Bone marrow (tissue), 2 donors: ENCODE data around the gene KIF23.
"Not testable (repeated sequence)": the region's sequence is repeated elsewhere in the genome, so short reads cannot be mapped to it uniquely, and the experiment has no call there.

Experiments
- DNase-seq, 2 donors: peaks; one replicate each; lab custom pipeline; 2025; lab: John Stamatoyannopoulos, UW

Gene KIF23

DNA sequence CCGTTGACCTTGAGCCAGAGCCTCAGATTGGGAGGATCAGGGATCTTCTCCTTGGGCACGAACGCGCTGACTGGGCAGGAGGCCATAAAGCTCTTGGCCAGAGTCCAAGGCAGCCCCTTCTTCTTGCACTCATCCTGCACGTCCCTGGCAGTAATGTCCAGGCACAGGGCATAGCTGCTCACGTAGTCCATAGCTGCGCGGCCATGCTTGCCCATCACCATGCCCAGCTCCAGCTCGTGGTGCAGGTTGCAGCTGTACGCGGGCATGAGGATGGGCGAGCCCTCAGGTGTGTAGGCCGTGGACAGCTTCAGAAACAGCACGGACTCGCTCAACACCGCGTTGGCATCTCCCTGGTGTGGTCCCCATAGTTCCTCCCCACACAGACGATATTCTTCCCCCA lies 20.5 kb downstream of the KIF23 start:
- DNase-seq = no peak

DNA sequence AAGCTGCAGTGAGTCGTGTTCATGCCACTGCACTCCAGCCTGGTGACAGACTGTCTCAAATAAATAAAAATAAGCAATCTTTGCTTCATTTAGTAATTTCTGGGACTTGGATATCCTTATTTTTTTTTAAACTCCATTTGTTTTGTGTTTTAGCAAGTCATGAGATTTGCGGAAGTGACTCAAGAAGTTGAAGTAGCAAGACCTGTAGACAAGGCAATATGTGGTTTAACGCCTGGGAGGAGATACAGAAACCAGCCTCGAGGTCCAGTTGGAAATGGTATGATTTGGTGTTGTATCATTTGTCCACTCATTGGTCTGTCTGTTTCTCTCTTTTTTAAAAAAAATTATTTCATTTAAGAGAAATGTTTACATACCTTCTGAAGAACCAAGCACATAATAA lies 21.8 kb downstream of the KIF23 start:
- no peak for DNase-seq

DNA sequence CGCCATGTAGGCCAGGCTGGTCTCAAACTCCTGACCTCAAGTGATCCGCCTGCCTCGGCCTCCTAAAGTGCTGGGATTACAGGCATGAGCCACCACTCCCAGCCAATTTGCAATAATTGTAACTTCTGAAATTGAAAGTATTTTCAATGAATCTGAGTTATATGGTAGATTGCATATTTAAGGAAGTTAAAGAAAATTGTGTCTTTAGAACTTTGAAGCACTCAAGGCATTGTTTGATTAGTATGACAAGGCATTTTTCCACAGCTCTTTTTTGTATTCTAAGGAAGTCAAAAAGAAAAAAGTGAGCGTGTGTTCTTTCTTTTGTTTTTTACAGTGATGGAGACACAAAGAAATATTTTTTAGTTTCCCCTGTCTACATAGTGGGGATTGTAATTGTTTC lies 22.8 kb downstream of the KIF23 start:
- DNase-seq = peak in 1 of 2 donors; percentile 43

DNA sequence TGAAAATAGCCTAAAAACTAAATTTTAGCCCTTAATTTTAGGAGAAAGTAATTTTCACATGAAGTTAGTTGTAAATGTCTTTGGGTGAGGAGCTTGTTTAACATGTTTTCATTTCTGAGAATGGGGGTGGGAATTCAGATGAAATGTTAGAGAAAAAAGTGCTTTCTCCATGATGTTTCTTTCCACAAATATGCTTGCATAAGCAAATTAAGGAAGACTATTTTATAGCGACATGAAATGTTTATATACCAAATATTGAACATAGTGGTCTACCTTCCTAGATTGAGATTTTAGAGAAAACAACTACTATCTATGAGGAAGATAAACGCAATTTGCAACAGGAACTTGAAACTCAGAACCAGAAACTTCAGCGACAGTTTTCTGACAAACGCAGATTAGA lies 25.5 kb downstream of the KIF23 start:
- DNase-seq = no peak

DNA sequence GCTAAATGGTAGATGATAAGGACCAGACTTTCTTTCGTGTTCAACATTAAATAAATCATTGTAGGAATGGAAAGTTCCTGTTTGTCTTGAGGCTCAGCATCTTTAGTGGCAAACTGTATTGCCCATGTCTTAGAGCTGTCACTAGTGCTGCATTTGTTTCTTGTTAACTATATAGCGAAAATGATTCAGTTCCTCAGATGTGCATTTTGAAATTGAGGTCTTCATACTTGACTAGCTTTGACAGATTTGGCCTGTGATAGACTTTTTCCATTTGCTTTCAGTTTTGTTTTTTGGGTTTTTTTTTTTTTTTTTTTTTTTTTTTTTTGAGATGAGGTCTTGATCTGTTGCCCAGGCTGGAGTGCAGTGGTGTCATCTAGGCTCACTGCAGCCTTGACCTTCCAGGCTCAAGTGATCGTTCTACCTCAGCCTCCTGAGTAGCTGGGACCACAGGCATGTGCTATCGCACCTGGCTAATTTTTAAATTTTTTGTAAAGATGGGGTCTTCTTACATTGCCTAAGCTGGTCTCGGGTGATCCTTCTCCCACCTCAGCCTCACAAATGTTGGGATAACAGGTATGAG lies 29.0 kb downstream of the KIF23 start:
- peak in 1 of 2 donors; percentile 3 for DNase-seq

DNA sequence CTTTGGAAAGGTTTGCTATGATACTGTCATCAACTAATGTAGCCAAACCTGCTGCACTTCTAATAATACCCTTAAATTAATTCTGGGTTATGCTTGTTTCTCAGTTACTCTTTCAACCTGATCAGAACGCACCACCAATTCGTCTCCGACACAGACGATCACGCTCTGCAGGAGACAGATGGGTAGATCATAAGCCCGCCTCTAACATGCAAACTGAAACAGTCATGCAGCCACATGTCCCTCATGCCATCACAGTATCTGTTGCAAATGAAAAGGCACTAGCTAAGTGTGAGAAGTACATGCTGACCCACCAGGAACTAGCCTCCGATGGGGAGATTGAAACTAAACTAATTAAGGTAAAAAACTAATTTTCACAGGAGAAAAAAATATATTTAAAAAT lies 30.5 kb downstream of the KIF23 start:
- no peak for DNase-seq

DNA sequence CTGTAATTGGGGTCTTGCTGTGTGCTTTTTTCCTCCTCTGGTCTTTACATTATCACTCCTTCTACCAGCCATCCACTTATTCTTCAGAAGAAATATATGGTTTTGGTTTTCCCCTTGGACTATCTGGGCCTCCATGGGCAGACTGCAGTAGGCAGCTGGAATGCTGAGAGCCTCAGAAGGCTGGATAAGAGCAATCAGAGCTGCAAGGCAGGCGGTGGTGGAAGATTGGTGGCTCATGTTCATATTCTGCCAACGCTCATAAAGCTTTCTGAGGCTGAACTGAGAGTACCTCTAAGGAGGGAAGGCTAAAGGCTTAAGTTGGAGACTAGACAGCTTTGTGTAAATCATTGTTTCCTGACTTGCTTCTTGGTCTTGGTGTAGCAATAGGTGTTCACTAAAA lies 32.8 kb downstream of the KIF23 start:
- DNase-seq = no peak

DNA sequence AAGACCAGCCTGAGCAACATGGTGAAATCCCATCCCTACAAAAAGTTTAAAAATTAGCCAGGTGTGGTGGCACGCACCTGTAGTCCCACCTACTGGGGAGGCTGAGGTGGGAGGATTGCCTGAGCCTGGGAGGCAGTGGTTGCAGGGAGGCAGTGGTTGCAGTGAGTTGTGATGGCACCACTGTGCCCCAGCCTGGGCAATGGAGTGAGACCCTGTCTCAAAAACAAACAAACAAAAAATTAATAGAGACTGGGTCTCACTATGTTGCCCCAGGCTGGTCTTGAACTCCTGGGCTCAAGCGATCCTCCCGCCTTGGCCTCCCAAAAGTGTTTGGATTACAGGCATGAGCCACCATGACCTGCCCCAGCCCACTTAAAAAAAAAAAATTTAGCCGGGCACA lies 36.1 kb downstream of the KIF23 start:
- DNase-seq = not testable (repeated sequence)

DNA sequence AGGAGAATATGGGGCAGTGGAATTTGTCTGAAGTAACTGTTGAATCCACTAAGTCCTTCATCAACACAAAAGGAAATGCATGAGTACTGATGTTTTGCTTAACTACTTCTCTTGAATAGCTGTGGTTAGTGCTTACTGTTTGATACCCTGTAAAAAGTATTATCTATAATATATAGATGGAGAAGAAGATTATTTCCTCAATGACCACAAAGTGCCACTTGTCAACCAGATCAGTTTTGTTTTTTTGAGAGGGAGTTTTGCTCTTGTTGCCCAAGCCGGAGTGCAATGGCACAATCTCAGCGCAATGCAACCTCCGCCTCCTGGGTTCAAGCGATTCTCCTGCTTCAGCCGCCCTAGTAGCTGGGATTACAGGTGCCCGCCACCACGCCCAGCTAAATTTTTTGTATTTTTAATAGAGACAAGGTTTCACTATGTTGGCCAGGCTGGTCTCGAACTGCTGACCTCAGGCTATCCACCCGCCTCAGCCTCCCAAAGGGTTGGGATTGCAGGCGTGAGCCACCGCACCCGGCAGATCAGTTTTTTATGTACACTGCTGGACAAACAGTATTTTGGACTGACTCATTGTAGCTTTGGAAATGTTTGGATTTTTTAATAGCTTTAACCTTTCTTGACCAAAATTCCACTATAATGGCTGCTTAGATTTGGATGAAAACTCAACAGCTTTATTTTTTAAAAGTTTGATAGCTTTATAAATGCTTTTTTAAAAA lies 37.0 kb downstream of the KIF23 start:
- no peak for DNase-seq

DNA sequence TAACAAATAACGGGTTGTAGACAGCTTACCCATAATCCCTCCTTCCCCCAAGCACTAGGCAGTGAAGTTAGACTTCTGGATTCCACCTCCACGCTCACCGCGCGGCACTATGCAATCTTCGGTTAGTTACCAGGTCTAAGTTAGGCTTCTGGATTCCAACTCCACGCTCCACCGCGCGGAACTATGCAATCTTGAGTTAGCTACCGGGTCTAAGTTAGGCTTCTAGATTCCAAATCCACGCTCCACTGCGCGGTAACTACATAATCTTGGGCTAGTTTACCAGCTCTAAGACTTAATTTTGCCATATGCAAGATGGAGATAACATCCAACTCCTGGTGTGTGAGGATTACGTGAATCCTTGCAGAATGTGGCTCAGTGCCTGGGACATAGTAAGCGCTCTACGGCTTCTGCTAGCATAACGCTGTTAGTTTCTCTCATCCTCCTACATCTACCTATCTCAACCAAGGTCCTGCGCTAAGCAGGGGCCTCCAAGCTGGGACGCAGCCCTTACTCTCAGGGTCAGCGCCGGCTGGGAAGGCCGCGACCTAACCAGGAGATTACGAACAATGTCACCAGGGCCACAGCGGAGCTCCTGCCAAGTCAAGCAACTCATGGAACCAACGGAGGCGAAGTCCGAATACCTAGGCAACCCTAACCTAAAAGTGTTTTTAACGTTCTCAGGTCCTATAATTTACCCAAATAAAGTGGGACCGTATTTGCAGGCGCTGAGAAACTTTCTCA lies 38.0 kb downstream of the KIF23 start:
- DNase-seq = peak in 1 of 2 donors; percentile 77

DNA sequence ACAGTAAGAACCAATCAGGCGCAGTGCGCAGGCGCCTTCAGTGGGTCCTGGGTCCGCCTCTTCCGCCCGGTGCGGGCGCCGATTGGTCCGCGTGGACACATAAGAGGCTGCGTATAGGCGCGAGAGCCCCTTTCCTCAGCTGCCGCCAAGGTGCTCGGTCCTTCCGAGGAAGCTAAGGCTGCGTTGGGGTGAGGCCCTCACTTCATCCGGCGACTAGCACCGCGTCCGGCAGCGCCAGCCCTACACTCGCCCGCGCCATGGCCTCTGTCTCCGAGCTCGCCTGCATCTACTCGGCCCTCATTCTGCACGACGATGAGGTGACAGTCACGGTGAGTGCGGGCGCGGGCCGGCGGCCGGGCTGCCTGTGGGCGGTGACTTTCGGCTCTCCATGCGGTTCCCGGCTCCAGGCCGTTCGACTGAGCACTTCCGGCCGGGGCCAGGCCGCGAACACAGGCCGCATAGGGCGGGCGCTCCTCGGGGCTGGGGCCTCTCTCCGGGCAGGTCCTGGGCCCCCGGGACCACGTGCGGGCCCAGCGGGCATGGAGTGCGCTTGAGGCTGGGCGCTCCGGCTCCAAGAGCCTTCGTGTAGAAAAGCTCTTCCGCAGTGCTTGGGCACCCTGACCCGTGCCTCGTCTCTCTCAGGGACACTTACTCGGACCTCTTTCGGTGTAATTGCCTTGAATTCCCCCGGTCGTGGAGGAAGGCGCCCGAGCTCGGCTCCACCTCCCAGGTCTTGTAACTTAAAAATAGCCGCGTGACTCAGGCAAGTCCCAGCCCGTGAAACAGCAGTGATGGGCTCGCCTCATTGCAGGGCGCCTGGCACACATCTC lies 38.8 kb downstream of the KIF23 start, which contains the start of gene RPLP1:
Gene RPLP1, plus strand, starts transcription at position 127 of the 830 bp plus-strand sequence. Its CDS starts 131 bp downstream, at position 258.
- DNase-seq = peak; percentile 86 to 88

DNA sequence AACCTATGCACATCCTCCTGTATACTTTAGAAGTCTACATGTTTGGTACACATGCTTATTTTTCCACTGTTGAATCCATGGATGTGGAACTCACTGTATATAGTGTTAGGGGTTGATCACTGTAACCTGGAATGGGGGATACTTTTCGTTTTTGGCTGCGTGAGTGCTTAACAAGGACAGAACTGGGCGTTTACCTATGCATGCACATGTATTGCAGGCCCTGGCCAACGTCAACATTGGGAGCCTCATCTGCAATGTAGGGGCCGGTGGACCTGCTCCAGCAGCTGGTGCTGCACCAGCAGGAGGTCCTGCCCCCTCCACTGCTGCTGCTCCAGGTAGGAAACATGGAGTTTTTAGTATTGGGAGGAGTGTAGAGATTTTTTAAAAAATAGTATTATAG lies 40.8 kb downstream of the KIF23 start:
- no peak for DNase-seq

DNA sequence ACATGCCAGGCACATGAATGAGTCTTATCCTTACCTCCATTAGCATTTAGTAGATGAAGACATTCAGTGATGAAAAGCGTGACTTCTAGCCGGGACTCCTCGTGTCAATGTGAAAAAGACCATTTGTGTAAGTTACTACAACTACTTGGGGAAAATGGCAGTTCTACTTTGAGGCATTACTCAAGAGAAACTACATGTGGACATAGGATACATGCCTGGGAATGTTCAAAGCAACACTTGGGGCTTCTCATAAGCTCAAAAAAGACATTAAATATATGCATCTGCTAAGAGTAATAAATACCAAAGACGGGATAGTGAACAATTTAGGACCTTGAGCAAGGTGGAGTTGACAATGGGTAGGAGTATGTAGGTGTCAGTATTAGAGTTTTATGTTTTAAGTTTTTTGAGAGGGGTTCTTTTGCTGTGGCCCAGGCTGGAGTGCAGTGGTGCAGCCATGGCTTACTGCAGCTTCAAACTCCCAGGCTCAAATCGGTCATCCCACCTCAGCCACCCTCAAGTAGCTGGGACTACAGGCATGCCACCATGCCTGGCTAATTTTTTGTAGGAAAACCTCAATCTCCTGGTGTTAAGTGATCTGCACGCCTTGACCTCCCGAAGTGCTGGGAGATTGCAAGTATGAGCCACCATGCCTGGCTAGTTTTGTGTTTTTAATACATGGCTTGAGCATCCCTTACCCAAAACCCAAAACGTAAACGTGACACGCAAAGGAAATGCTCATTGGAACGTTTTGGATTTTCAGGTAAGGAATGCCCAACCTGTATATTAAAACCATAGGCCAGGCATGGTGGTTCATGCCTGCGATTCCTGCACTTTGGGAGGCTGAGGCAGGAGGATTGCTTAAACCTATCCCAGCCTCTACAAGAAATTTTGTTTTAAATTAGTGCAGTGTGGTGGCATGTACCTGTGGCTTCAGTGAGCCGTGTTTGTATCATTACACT lies 42.3 kb downstream of the KIF23 start:
- DNase-seq = no peak

DNA sequence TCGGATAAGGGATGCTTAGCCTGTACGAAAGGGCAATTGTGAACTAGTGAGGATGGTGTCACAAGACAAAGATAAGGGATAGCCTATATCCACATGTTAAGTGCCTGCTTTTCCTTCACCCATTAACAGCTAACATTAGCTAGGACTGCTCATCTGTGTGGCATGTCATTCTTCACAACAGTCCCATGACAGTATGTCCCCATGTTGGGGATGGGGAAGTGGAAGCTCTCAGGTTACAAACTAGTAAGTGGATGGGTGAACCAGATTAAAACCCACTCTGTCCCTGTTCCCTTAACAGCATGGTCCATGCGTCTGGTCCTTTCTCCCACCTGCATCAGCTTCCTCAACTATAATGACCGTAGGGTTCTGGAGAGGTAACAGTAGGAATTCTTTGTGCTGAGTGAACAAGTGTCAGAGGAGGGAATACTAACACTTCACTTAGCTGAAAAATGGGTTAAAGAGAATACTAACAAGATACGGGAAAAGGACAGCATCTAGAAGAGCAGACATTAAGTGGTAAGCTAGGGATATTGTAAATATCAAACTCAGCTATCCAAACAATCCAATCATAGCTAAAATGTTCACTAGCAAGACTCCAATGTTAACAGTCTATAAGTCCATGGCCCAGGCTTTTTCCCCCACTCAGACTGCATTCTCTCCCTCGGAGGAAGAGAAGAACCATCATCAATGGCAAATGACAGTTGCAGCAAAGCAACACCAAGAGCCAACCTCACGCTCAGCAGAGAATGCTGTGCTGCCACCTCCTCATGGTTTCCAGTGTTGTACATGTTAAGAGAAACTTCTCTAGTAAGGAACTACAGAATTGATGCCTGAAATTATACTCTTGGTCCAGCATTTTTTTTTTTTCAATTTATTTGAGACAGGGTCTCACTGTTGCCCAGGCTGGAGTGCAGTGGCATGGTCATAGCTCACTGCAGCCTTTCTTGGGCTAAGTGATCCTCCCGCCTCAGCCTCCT lies 43.4 kb downstream of the KIF23 start:
- no peak for DNase-seq

DNA sequence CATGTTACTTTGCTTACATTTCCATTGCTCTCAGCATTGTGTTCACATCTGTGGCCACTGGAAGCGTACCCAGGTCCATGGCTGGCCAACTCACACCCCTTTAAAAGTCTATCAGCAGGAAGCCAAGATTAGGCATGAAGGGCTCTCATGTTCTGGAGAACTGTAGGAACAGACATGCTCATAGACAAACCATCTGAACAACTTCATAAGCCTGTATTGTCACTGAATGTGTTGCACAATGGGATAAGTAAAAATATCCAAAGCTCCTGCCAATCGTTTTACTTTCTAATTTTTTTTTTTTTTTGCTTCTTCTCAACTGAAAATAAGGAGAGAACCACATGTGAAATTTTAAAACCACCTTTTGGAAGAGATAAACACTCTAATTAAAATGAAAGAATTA lies 44.9 kb downstream of the KIF23 start:
- no peak for DNase-seq

DNA sequence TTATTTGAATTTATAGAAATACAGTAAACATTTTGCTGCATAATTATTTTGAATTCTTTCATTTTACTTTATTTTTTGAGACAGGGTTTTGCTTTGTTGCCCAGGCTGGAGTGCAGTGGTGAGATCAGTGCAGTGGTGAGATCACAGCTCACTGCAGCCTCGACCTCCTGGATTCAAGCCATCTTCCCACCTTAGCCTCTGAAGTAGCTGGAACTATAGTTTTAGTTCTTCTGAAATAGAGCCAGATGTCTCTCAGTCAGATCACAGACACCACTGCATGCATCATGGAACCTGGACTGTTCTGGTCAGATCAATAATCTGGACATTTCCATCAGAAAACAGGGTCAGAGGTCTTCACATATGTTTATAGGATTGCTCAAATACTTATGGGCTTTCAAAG lies 46.3 kb downstream of the KIF23 start:
- DNase-seq = no peak

DNA sequence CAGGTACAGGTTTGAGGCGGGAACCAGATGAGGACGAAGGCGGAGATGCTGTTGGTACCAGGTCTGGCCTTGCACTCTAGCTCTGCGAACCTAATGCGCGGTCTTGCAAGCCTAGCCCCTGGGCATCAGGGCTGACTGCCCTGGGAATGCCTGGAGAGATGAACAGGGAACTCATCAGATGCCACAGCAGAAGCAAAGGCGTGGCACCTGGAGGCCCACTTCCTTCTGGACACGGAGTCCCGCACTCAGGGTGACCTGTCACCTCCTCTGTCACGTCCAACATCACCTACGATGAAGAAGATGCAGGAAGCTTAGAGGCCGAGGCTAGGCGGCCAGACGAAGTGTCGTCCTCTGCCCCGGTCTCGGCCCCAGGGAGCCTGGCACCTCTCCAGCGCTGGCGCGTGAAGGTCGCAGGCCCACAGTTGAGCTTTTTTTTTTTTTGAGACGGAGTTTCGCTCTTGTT lies 47.9 kb downstream of the KIF23 start:
- DNase-seq = no peak

DNA sequence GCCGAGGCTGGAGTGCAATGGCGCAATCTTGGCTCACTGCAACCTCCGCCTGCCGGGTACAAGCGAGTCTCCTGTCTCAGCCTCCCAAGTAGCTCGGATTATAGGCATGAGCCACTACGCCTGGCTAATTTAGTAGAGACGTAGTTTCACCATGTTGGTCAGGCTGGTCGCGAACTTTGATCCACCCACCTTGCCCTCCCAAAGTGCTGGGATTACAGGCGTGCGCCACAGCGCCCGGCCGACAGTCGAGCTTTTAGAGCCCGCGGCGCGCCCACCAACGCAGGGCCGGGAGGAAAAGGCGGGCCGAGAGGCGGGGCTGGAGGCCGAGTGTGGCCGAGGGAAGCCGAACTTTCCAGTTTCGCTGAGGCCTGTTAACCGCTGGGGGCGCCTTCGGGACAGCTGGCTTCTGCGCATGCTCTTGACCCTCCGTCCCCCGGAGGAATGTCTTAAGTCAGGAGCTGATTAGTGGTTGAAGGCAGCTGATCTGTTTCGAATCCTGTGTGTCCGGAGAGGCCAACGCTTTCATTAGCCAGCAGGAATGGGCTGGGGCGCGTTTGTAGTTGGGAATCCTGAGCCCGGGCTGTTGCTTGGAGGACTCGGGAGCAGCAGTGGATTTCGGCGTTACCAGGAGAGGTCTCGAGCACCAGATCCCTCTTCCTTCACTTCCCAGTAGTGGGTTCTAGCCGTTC lies 48.5 kb downstream of the KIF23 start:
- peak; percentile 81 to 91 for DNase-seq

DNA sequence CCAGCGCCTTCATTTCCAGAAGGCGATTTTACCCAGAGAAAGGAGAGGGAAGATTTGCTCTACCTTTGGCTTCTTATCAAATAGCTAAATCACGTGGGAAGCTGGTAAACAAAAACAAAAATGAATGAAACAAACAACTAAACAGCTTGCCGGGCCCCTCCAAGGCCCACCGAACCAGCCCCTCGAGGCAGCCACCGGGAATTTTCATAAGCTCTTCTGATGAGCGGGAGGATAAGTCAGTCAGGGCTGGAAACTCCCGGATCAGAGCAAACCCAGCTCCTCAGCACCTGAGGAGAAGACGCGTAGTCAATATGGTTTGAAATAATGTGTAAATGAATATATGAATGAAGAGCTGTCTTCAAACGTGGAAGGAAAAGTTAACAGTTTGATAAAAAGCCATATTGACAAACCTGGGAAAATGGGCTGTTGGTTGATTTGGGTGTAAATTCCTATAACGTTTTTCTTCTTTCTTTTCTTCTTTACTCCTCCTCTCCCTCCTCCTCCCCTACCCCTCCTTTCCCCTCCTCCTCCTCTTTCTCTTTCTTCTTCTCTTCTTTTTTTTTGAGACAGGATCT lies 49.1 kb downstream of the KIF23 start:
- no peak for DNase-seq
